MM.1S (cell line): ENCODE results near the gene BLCAP.

Experiments
- CTCF ChIP-seq: fragments of 300-600 bp; sonication (generic); IDR thresholded peaks from 2 replicates; pipeline ENCODE4 v1.5.1; 2016; ENCODE audit warnings: antibody characterized with exemption, low read length, mixed read lengths
- EZH2 ChIP-seq: fragments of 300-600 bp; sonication (generic); optimal IDR thresholded peaks from 2 replicates; pipeline ENCODE3; 2017; ENCODE audit warnings: low read depth, mild to moderate bottlenecking, antibody characterized with exemption, low read length, mixed read lengths
- EZH2phosphoT487 ChIP-seq: fragments of 300-600 bp; sonication (generic); IDR thresholded peaks from 2 replicates; pipeline ENCODE4 v1.6.1; 2018; ENCODE audit warnings: antibody characterized with exemption, low read length

- TF ChIP-seq CTCF = no peak
- no peak for TF ChIP-seq EZH2phosphoT487
- TF ChIP-seq EZH2 = no peak
These were observed 31.1 kb upstream of the BLCAP start for GRCh38 chr20:37558779-37559178.
